Spinal cord (tissue), 10 donors: ENCODE data around the gene CAPN9. TPM values are rescaled to one million over a fixed set of nuclear protein-coding genes. Genes with fewer than 3 reads are reported as not detected.
"Not testable (repeated sequence)": the region's sequence is repeated elsewhere in the genome, so short reads cannot be mapped to it uniquely, and the experiment has no call there.

Experiments used
- DNase-seq, 6 donors: peaks; one replicate each; pipeline versions ENCODE4 v3.0.0 to v3.0.0-alpha.2; 2013 to 2015; ENCODE audit warnings: low spot score in 6 of 6, low read depth in 4 of 6
- H3K27ac ChIP-seq: one replicate; pipeline ENCODE4 v1.5.1; 2013; ENCODE audit warnings: low read depth, low read length, control low read depth
- H3K27me3 ChIP-seq: one replicate; pipeline ENCODE4 v1.6.1; 2013; ENCODE audit warnings: low read length; ENCODE audit not compliant: control insufficient read depth, insufficient read depth
- H3K36me3 ChIP-seq: one replicate; pipeline ENCODE4 v1.6.1; 2013; ENCODE audit warnings: low read length; ENCODE audit not compliant: control insufficient read depth, insufficient read depth
- H3K4me1 ChIP-seq: one replicate; pipeline ENCODE4 v1.6.1; 2013; ENCODE audit warnings: low read length; ENCODE audit not compliant: control insufficient read depth, insufficient read depth
- H3K4me3 ChIP-seq: one replicate; pipeline ENCODE4 v1.5.1; 2013; ENCODE audit warnings: low read depth, low read length, control low read depth
- H3K9me3 ChIP-seq: one replicate; pipeline ENCODE4 v1.6.1; 2013; ENCODE audit warnings: low read length; ENCODE audit not compliant: control insufficient read depth, insufficient read depth
- WGBS: methylation state at CpG from one replicate; pipeline ENCODE4 v1.1.5; 2013; ENCODE audit warnings: missing lambda C conversion rate; ENCODE audit not compliant: insufficient coverage; 5-methylcytosine and 5-hydroxymethylcytosine counted together
- polyA plus RNA-seq, 2 donors: library from polyadenylated mRNA; unstranded; fragments of 120-200 nt; gene quantifications; one replicate each; pipeline ENCODE4 v1.2.1, GENCODE V29; 2013; ENCODE audit not compliant: insufficient read length in 2 of 2
- total RNA-seq, 2 donors: library from RNA; depleted of rRNA in 1 of 2; stranded (reverse); fragments of 120-200 nt in 1 of 2; fragments of >200 nt in 1 of 2; gene quantifications; one replicate each; pipeline versions ENCODE4 v1.2.3 to v1.2.4, GENCODE V29; 2013 to 2014
- donor health status: healthy.

Gene CAPN9
- total and polyA plus RNA-seq, 4 donors: 0.20 to 1.6 (median 0.43) TPM

GRCh38 chr1:230711245-230711644, 35.9 kb upstream of the CAPN9 start:
- Histone ChIP-seq H3K36me3 (peaks cover 18% of the 10 kb centered on the region), H3K27ac (no peak overlapping the region), H3K9me3 (peaks cover 1% of the 10 kb centered on the region), H3K4me1 (peaks cover 70% of the 10 kb centered on the region), H3K4me3 (no peak overlapping the region), H3K27me3 (no peaks in the 10 kb centered on the region)
- no peak for DNase-seq
- WGBS: 90% methylated on average over 3 of the region's 3 CpGs

- peaks cover 62% of the 10 kb centered on the region for H3K4me1 ChIP-seq
- no peak overlapping the region for H3K4me3 ChIP-seq
- WGBS: 90% methylated on average over 15 of the region's 17 CpGs
- DNase-seq: no peak
- no peak overlapping the region for H3K27ac ChIP-seq
- H3K36me3 ChIP-seq: peaks cover 15% of the 10 kb centered on the region
- H3K27me3 ChIP-seq: no peaks in the 10 kb centered on the region
- peaks cover 2% of the 10 kb centered on the region for H3K9me3 ChIP-seq
These were observed 34.7 kb upstream of the CAPN9 start for GRCh38 chr1:230712470-230712942.

GRCh38 chr1:230713138-230713537, 34.0 kb upstream of the CAPN9 start:
- peaks cover 12% of the 10 kb centered on the region for H3K36me3 ChIP-seq
- WGBS: 89% methylated on average over 4 of the region's 7 CpGs
- DNase-seq: no peak
- peak overlapping the region; percentile 28 for H3K4me3 ChIP-seq
- H3K9me3 ChIP-seq: peaks cover 2% of the 10 kb centered on the region
- no peak overlapping the region for H3K27ac ChIP-seq
- no peaks in the 10 kb centered on the region for H3K27me3 ChIP-seq
- peaks cover 55% of the 10 kb centered on the region for H3K4me1 ChIP-seq

- H3K4me1 ChIP-seq: peaks cover 51% of the 10 kb centered on the region
- H3K36me3 ChIP-seq: peaks cover 12% of the 10 kb centered on the region
- H3K9me3 ChIP-seq: peaks cover 2% of the 10 kb centered on the region
- H3K27ac ChIP-seq: peak overlapping the region; percentile 79
- peak overlapping the region; percentile 28 for H3K4me3 ChIP-seq
- 92% methylated on average over 7 of the region's 8 CpGs for WGBS
- no peaks in the 10 kb centered on the region for H3K27me3 ChIP-seq
- no peak for DNase-seq
These were observed 33.7 kb upstream of the CAPN9 start for GRCh38 chr1:230713547-230713914.

- 35% methylated on average over 20 of the region's 24 CpGs for WGBS
- H3K27me3 ChIP-seq: no peaks in the 10 kb centered on the region
- peaks cover 2% of the 10 kb centered on the region for H3K9me3 ChIP-seq
- peak within 1 kb of the TSS; percentile 85 for H3K27ac ChIP-seq
- peaks cover 46% of the 10 kb centered on the region for H3K4me1 ChIP-seq
- H3K36me3 ChIP-seq: peaks cover 12% of the 10 kb centered on the region
- peak in 4 of 6 donors; percentile 70 to 90 (median 77) for DNase-seq
- peak within 1 kb of the TSS; percentile 28 for H3K4me3 ChIP-seq
These were observed 33.0 kb upstream of the CAPN9 start, which contains the start of gene AGT for GRCh38 chr1:230713915-230714764. Gene AGT (minus strand): TSS chr1:230714122. CDS start chr1:230710823, 3,299 bp downstream.

GRCh38 chr1:230715510-230715909, 31.7 kb upstream of the CAPN9 start:
- H3K36me3 ChIP-seq: peaks cover 2% of the 10 kb centered on the region
- WGBS: 100% methylated on average over 2 of the region's 3 CpGs
- no peak for DNase-seq
- no peaks in the 10 kb centered on the region for H3K27me3 ChIP-seq
- H3K27ac ChIP-seq: no peak overlapping the region
- peaks cover 34% of the 10 kb centered on the region for H3K4me1 ChIP-seq
- no peak overlapping the region for H3K4me3 ChIP-seq
- H3K9me3 ChIP-seq: peaks cover 2% of the 10 kb centered on the region

- H3K36me3 ChIP-seq, H3K27ac ChIP-seq, H3K27me3 ChIP-seq, H3K9me3 ChIP-seq, DNase-seq, H3K4me3 ChIP-seq: not testable (repeated sequence)
- 90% methylated on average over 2 of the region's 3 CpGs for WGBS
- peaks cover 31% of the 10 kb centered on the region for H3K4me1 ChIP-seq
These were observed 30.7 kb upstream of the CAPN9 start for GRCh38 chr1:230716453-230716852.

- Histone ChIP-seq H3K4me3 (no peak overlapping the region), H3K27ac (no peak overlapping the region), H3K4me1 (peaks cover 25% of the 10 kb centered on the region), H3K36me3 (no peaks in the 10 kb centered on the region), H3K9me3 (peaks cover 2% of the 10 kb centered on the region), H3K27me3 (no peaks in the 10 kb centered on the region)
- no peak for DNase-seq
- no CpG with 5 or more reads among the region's 1 CpG for WGBS
These were observed 29.9 kb upstream of the CAPN9 start for GRCh38 chr1:230717251-230717650.

- H3K27me3 ChIP-seq, H3K4me3 ChIP-seq, H3K36me3 ChIP-seq, DNase-seq, H3K27ac ChIP-seq, H3K4me1 ChIP-seq, H3K9me3 ChIP-seq: not testable (repeated sequence)
- WGBS: 90% methylated on average over 3 of the region's 3 CpGs
These were observed 25.2 kb upstream of the CAPN9 start for GRCh38 chr1:230721849-230722522.
